Neural progenitor cell (in vitro differentiated cells): ENCODE data around the gene TANC1.

Experiments
- EZH2 ChIP-seq: fragments of 200-600 bp; sonication (generic); IDR thresholded peaks from 2 replicates; pipeline ENCODE4 v1.6.1; 2017; ENCODE audit warnings: antibody characterized with exemption, mild to moderate bottlenecking, moderate library complexity
- EZH2phosphoT487 ChIP-seq: fragments of 200-600 bp; sonication (generic); IDR thresholded peaks from 2 replicates; pipeline ENCODE4 v1.6.1; 2017; ENCODE audit warnings: antibody characterized with exemption
- TF ChIP-seq, protein P1 (sequence below): fragments of 200-600 bp; sonication (generic); IDR thresholded peaks from 2 replicates; pipeline ENCODE4 v1.5.1; 2017; ENCODE audit warnings: antibody characterized with exemption, mild to moderate bottlenecking

GRCh38 chr2:159226608-159227385 lies 258.4 kb downstream of the TANC1 start:
- TF ChIP-seq, protein P1, sequence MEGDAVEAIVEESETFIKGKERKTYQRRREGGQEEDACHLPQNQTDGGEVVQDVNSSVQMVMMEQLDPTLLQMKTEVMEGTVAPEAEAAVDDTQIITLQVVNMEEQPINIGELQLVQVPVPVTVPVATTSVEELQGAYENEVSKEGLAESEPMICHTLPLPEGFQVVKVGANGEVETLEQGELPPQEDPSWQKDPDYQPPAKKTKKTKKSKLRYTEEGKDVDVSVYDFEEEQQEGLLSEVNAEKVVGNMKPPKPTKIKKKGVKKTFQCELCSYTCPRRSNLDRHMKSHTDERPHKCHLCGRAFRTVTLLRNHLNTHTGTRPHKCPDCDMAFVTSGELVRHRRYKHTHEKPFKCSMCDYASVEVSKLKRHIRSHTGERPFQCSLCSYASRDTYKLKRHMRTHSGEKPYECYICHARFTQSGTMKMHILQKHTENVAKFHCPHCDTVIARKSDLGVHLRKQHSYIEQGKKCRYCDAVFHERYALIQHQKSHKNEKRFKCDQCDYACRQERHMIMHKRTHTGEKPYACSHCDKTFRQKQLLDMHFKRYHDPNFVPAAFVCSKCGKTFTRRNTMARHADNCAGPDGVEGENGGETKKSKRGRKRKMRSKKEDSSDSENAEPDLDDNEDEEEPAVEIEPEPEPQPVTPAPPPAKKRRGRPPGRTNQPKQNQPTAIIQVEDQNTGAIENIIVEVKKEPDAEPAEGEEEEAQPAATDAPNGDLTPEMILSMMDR, result no peak
- TF ChIP-seq EZH2phosphoT487, result no peak
- no peak for TF ChIP-seq EZH2
